ENCODE measurements around the gene INSR. TPM values are rescaled to one million over a fixed set of nuclear protein-coding genes. Genes with fewer than 3 reads are reported as not detected.
"Not testable (repeated sequence)": the region's sequence is repeated elsewhere in the genome, so short reads cannot be mapped to it uniquely, and the experiment has no call there.

INSR gene
- total RNA-seq: 10 to 100 TPM; 44.6 to 52.9 TPM
- long read RNA-seq, partial matches to known transcripts: 14 of 17 reads
- long read RNA-seq, other reads (novel, unspliced or antisense): 3 of 17 reads

GRCh38 chr19:7293762-7294557 is at the start of gene INSR:
Gene INSR (minus strand): TSS chr19:7294414. CDS start chr19:7293891, 523 bp downstream.
- intact Hi-C loops (cut with DNase I): loop anchor here (1.0 to 10.0 kb wide), 3 partner anchors 96 to 139 kb away; no protein-coding TSS in a partner anchor
- peak; percentile 89 for DNase-seq

GRCh38 chr19:7342143-7342542 is 47.9 kb upstream of the INSR start:
- ATAC-seq (no peak), DNase-seq (no peak)
- intact Hi-C loops (cut with DNase I): loop anchor here in 1 of 2 donors (5.0 kb wide), 1 partner anchor 195 kb away; no protein-coding TSS in a partner anchor

More at GRCh38 chr19:7293762-7294557, at the start of gene INSR:
- peak; percentile 94 to 97 for ATAC-seq

- peak; percentile 61 to 73 for ATAC-seq
- intact Hi-C loops (cut with DNase I): loop anchor here (2.0 to 5.0 kb wide), 2 partner anchors 194 to 238 kb away; no protein-coding TSS in a partner anchor
Measured at GRCh38 chr19:7340959-7341837, 47.0 kb upstream of the INSR start.

GRCh38 chr19:7337380-7338194 is 43.4 kb upstream of the INSR start:
- peak; percentile 15 to 32 for ATAC-seq
- no peak for DNase-seq
- intact Hi-C loops (cut with DNase I): loop anchor here in 1 of 2 donors (2.0 kb wide), 1 partner anchor 187 kb away; no protein-coding TSS in a partner anchor

More at GRCh38 chr19:7340959-7341837, 47.0 kb upstream of the INSR start:
- DNase-seq: peak; percentile 78

GRCh38 chr19:7336321-7336973 is 42.2 kb upstream of the INSR start:
- DNase-seq (no peak), ATAC-seq (no peak)
- intact Hi-C loops (cut with DNase I): no loop called here

- intact Hi-C loops (cut with DNase I): no loop called here
- ATAC-seq (peak; percentile 34 to 65), DNase-seq (peak; percentile 69)
Measured at GRCh38 chr19:7333198-7334118, 39.2 kb upstream of the INSR start.

GRCh38 chr19:7331446-7331845 is 37.2 kb upstream of the INSR start:
- no peak for ATAC-seq
- intact Hi-C loops (cut with DNase I): no loop called here
- no peak for DNase-seq

GRCh38 chr19:7328647-7329046 is 34.4 kb upstream of the INSR start:
- ATAC-seq: no peak

GRCh38 chr19:7327802-7328201 is 33.6 kb upstream of the INSR start:
- ATAC-seq (no peak), DNase-seq (no peak)
- intact Hi-C loops (cut with DNase I): no loop called here

More at GRCh38 chr19:7328647-7329046, 34.4 kb upstream of the INSR start:
- no peak for DNase-seq
- intact Hi-C loops (cut with DNase I): no loop called here

- ATAC-seq (no peak), DNase-seq (no peak)
- intact Hi-C loops (cut with DNase I): no loop called here
Measured at GRCh38 chr19:7326105-7326877, 32.1 kb upstream of the INSR start.

- ATAC-seq (no peak), DNase-seq (no peak)
- intact Hi-C loops (cut with DNase I): no loop called here
Measured at GRCh38 chr19:7318176-7318575, 24.0 kb upstream of the INSR start.

- intact Hi-C loops (cut with DNase I): no loop called here
- no peak for DNase-seq
- ATAC-seq: no peak
Measured at GRCh38 chr19:7312816-7313215, 18.6 kb upstream of the INSR start.

- no peak for ATAC-seq
- DNase-seq: no peak
- intact Hi-C loops (cut with DNase I): no loop called here
Measured at GRCh38 chr19:7311911-7312310, 17.7 kb upstream of the INSR start.

- DNase-seq, ATAC-seq: not testable (repeated sequence)
Measured at GRCh38 chr19:7308327-7308726, 14.1 kb upstream of the INSR start.

GRCh38 chr19:7307590-7308218 is 13.5 kb upstream of the INSR start:
- DNase-seq: no peak
- no peak for ATAC-seq
- intact Hi-C loops (cut with DNase I): no loop called here

More at GRCh38 chr19:7308327-7308726, 14.1 kb upstream of the INSR start:
- intact Hi-C loops (cut with DNase I): not testable (repeated sequence)

GRCh38 chr19:7304200-7304599 is 10.0 kb upstream of the INSR start:
- intact Hi-C loops (cut with DNase I): no loop called here
- no peak for ATAC-seq

More at GRCh38 chr19:7304200-7304599, 10.0 kb upstream of the INSR start:
- DNase-seq: no peak
